SK-N-SH treated with all-trans-retinoic acid at 6 μM for 48 hours (cell line): ENCODE results near the gene UHMK1.

Experiments
- ATAC-seq: fragments of 200-7000 bp; cut with Tn5 transposase; 3 replicates; pipeline ENCODE4 v1.9.1; 2020; ENCODE audit warnings: mild to moderate bottlenecking, moderate library complexity
- ARNTL ChIP-seq: fragments of 450-650 bp; formaldehyde crosslinking; IDR thresholded peaks from 2 replicates; pipeline ENCODE4 v1.5.0; 2020; ENCODE audit warnings: low read depth, mild to moderate bottlenecking, moderate library complexity, borderline replicate concordance
- BACH2 ChIP-seq: fragments of 250-450 bp; sonication (Bioruptor Pico); IDR thresholded peaks from 2 replicates; pipeline ENCODE4 v1.9.0; 2021; ENCODE audit warnings: mild to moderate bottlenecking, borderline replicate concordance
- CREB5 ChIP-seq: fragments of 250-450 bp; sonication (Bioruptor Pico); IDR thresholded peaks from 2 replicates; pipeline ENCODE4 v1.5.1; 2020; ENCODE audit warnings: low read depth, mild to moderate bottlenecking, moderate library complexity
- CSDC2 ChIP-seq: fragments of 250-450 bp; sonication (Bioruptor Pico); IDR thresholded peaks from 2 replicates; pipeline ENCODE4 v1.5.0; 2020; ENCODE audit warnings: mild to moderate bottlenecking, moderate library complexity
- CSRNP3 ChIP-seq: fragments of 250-450 bp; sonication (Bioruptor Pico); IDR thresholded peaks from 2 replicates; pipeline ENCODE4 v1.5.1; 2021; ENCODE audit warnings: mild to moderate bottlenecking, moderate library complexity
- ESRRG ChIP-seq: fragments of 250-450 bp; sonication (Bioruptor Pico); IDR thresholded peaks from 2 replicates; pipeline ENCODE4 v1.6.1; 2021; ENCODE audit warnings: mild to moderate bottlenecking
- GLIS3 ChIP-seq: fragments of 250-450 bp; sonication (Bioruptor Pico); IDR thresholded peaks from 2 replicates; pipeline ENCODE4 v1.5.0; 2020; ENCODE audit warnings: mild to moderate bottlenecking, moderate library complexity
- ISL1 ChIP-seq: fragments of 250-450 bp; sonication (Bioruptor Pico); IDR thresholded peaks from 2 replicates; pipeline ENCODE4 v2.1.2; 2022; ENCODE audit warnings: mild to moderate bottlenecking, moderate library complexity
- OSR1 ChIP-seq: fragments of 250-450 bp; sonication (Bioruptor Pico); IDR thresholded peaks from 2 replicates; pipeline ENCODE4 v1.8.0; 2022; ENCODE audit warnings: moderate library complexity, mild to moderate bottlenecking, inconsistent platforms
- PATZ1 ChIP-seq: fragments of 250-450 bp; sonication (Bioruptor Pico); IDR thresholded peaks from 2 replicates; pipeline ENCODE4 v1.8.0; 2020; ENCODE audit warnings: mild to moderate bottlenecking, moderate library complexity, borderline replicate concordance
- PPARA ChIP-seq: fragments of 250-450 bp; sonication (Bioruptor Pico); IDR thresholded peaks from 2 replicates; pipeline ENCODE4 v1.5.0; 2020; ENCODE audit warnings: mild to moderate bottlenecking, borderline replicate concordance
- RARB ChIP-seq: fragments of 250-450 bp; sonication (Bioruptor Pico); IDR thresholded peaks from 2 replicates; pipeline ENCODE4 v1.8.0; 2021; ENCODE audit warnings: mild to moderate bottlenecking, moderate library complexity
- SNAI2 ChIP-seq: fragments of 250-450 bp; sonication (Bioruptor Pico); IDR thresholded peaks from 2 replicates; pipeline ENCODE4 v1.5.0; 2020; ENCODE audit warnings: mild to moderate bottlenecking, moderate library complexity
- TCF4 ChIP-seq: fragments of 250-450 bp; sonication (Bioruptor Pico); IDR thresholded peaks from 2 replicates; pipeline ENCODE4 v1.8.0; 2021; ENCODE audit warnings: mild to moderate bottlenecking, moderate library complexity, borderline replicate concordance
- TOX ChIP-seq: fragments of 250-450 bp; sonication (Bioruptor Pico); IDR thresholded peaks from 2 replicates; pipeline ENCODE4 v1.8.0; 2021; ENCODE audit warnings: mild to moderate bottlenecking, moderate library complexity, borderline replicate concordance
- TSHZ2 ChIP-seq: fragments of 250-450 bp; sonication (Bioruptor Pico); IDR thresholded peaks from 2 replicates; pipeline ENCODE4 v1.5.0; 2020; ENCODE audit warnings: mild to moderate bottlenecking, moderate library complexity
- ZFP3 ChIP-seq: fragments of 250-450 bp; sonication (Bioruptor Pico); IDR thresholded peaks from 2 replicates; pipeline ENCODE4 v1.5.0; 2020; ENCODE audit warnings: mild to moderate bottlenecking, moderate library complexity
- ZFP30 ChIP-seq: fragments of 450-650 bp; formaldehyde crosslinking; IDR thresholded peaks from 2 replicates; pipeline ENCODE4 v1.5.0; 2022; ENCODE audit warnings: mild to moderate bottlenecking, moderate library complexity
- ZNF565 ChIP-seq: fragments of 450-650 bp; formaldehyde crosslinking; conservative IDR thresholded peaks from 2 replicates; pipeline ENCODE4 v1.5.0; 2020; ENCODE audit warnings: low read depth, mild to moderate bottlenecking, moderate library complexity
- ZNF70 ChIP-seq: fragments of 450-650 bp; formaldehyde crosslinking; IDR thresholded peaks from 2 replicates; pipeline ENCODE4 v1.5.0; 2020; ENCODE audit warnings: mild to moderate bottlenecking, moderate library complexity
- ZNF8 ChIP-seq: fragments of 450-650 bp; formaldehyde crosslinking; IDR thresholded peaks from 2 replicates; pipeline ENCODE4 v1.5.0; 2020; ENCODE audit warnings: mild to moderate bottlenecking, moderate library complexity

Gene UHMK1

GRCh38 chr1:162557536-162557935 is 59.9 kb downstream of the UHMK1 start:
- ATAC-seq: no peak
- TF ChIP-seq TCF4 (CRISPR knock-in tag): no peak
- TF ChIP-seq PPARA (CRISPR knock-in tag): no peak
- TF ChIP-seq BACH2 (CRISPR knock-in tag): no peak
- no peak for TF ChIP-seq OSR1 (CRISPR knock-in tag)
- TF ChIP-seq CREB5 (CRISPR knock-in tag): no peak
- no peak for TF ChIP-seq RARB (CRISPR knock-in tag)
- no peak for TF ChIP-seq ESRRG (CRISPR knock-in tag)
- no peak for TF ChIP-seq ZFP3 (CRISPR knock-in tag)
- no peak for TF ChIP-seq TOX (CRISPR knock-in tag)
- TF ChIP-seq ZFP30: no peak
- no peak for TF ChIP-seq ISL1 (CRISPR knock-in tag)
- no peak for TF ChIP-seq ZNF70 (CRISPR knock-in tag)
- TF ChIP-seq ARNTL (CRISPR knock-in tag): no peak
- no peak for TF ChIP-seq TSHZ2
- no peak for TF ChIP-seq CSRNP3 (CRISPR knock-in tag)
- TF ChIP-seq, all 23 proteins: peak for 0

GRCh38 chr1:162560303-162561036 is 62.9 kb downstream of the UHMK1 start:
- TF ChIP-seq SNAI2 (CRISPR knock-in tag) (no peak), ARNTL (CRISPR knock-in tag) (no peak), ZFP3 (CRISPR knock-in tag) (no peak), CSDC2 (CRISPR knock-in tag) (no peak), ZNF565 (no peak), TSHZ2 (no peak), ZFP30 (no peak), RARB (CRISPR knock-in tag) (no peak), ISL1 (CRISPR knock-in tag) (no peak), BACH2 (CRISPR knock-in tag) (no peak)
- no peak for ATAC-seq

- ATAC-seq: peak; percentile 95
- no peak for TF ChIP-seq BACH2 (CRISPR knock-in tag)
- TF ChIP-seq CSDC2 (CRISPR knock-in tag): no peak
- TF ChIP-seq ESRRG (CRISPR knock-in tag): no peak
- TF ChIP-seq ZNF70 (CRISPR knock-in tag): no peak
- TF ChIP-seq SNAI2 (CRISPR knock-in tag): no peak
- TF ChIP-seq PATZ1 (CRISPR knock-in tag): no peak
- TF ChIP-seq CSRNP3 (CRISPR knock-in tag): no peak
- no peak for TF ChIP-seq GLIS3 (CRISPR knock-in tag)
- TF ChIP-seq ZNF8 (CRISPR knock-in tag): no peak
- no peak for TF ChIP-seq ISL1 (CRISPR knock-in tag)
- TF ChIP-seq ZFP30: no peak
- TF ChIP-seq, all 23 proteins: peak for 0
Measured at GRCh38 chr1:162561037-162561615, 63.5 kb downstream of the UHMK1 start.
